HepG2 (cell line): ENCODE measurements around the gene GANC. TPM values are rescaled to one million over a fixed set of nuclear protein-coding genes. Genes with fewer than 3 reads are reported as not detected.

Source experiments
- BCL6 ChIP-seq: IDR thresholded peaks from 2 replicates; pipeline ENCODE4 v1.6.1; 2016; ENCODE audit warnings: missing genetic modification reagents, missing compliant biosample characterization
- FOXJ3 ChIP-seq: sonication (generic); formaldehyde crosslinking; IDR thresholded peaks from 2 replicates; pipeline ENCODE4 v1.4.0; 2020; ENCODE audit warnings: missing genetic modification reagents, mild to moderate bottlenecking, borderline replicate concordance
- HMGA1 ChIP-seq: sonication (generic); formaldehyde crosslinking; conservative IDR thresholded peaks from 2 replicates; pipeline ENCODE4 v1.4.0; 2020; ENCODE audit warnings: missing genetic modification reagents
- KAT7 ChIP-seq: IDR thresholded peaks from 2 replicates; pipeline ENCODE4 v1.6.1; 2018; ENCODE audit warnings: borderline replicate concordance, missing compliant biosample characterization
- KAT8 ChIP-seq: IDR thresholded peaks from 2 replicates; pipeline ENCODE4 v1.6.1; 2016; ENCODE audit warnings: missing genetic modification reagents, missing compliant biosample characterization
- NFYB ChIP-seq: sonication (generic); formaldehyde crosslinking; IDR thresholded peaks from 2 replicates; pipeline ENCODE4 v1.4.0; 2020; ENCODE audit warnings: missing genetic modification reagents
- SAP130 ChIP-seq: IDR thresholded peaks from 2 replicates; pipeline ENCODE4 v1.6.1; 2016; ENCODE audit warnings: low read depth
- TEAD2 ChIP-seq: sonication (generic); formaldehyde crosslinking; IDR thresholded peaks from 2 replicates; pipeline ENCODE4 v1.9.0; 2021; ENCODE audit warnings: missing genetic modification reagents
- ZHX1 ChIP-seq: sonication (generic); formaldehyde crosslinking; IDR thresholded peaks from 2 replicates; pipeline ENCODE4 v1.8.1; 2022; ENCODE audit warnings: low read depth, mild to moderate bottlenecking, missing genetic modification reagents
- ZNF136 ChIP-seq: sonication (generic); formaldehyde crosslinking; IDR thresholded peaks from 2 replicates; pipeline ENCODE4 v1.8.1; 2022; ENCODE audit warnings: low read depth, mild to moderate bottlenecking, moderate library complexity, missing genetic modification reagents
- ZNF329 ChIP-seq: sonication (generic); formaldehyde crosslinking; IDR thresholded peaks from 2 replicates; pipeline ENCODE4 v1.9.0; 2021; ENCODE audit warnings: low read depth, mild to moderate bottlenecking, missing genetic modification reagents
- ZNF362 ChIP-seq: sonication (generic); formaldehyde crosslinking; IDR thresholded peaks from 2 replicates; pipeline ENCODE4 v1.4.0; 2020; ENCODE audit warnings: missing genetic modification reagents, mild to moderate bottlenecking, borderline replicate concordance
- ZNF607 ChIP-seq: sonication (generic); formaldehyde crosslinking; IDR thresholded peaks from 2 replicates; pipeline ENCODE4 v1.5.1; 2020; ENCODE audit warnings: missing genetic modification reagents, mild to moderate bottlenecking, borderline replicate concordance
- ZNF747 ChIP-seq: sonication (generic); formaldehyde crosslinking; IDR thresholded peaks from 2 replicates; pipeline ENCODE4 v1.8.1; 2023; ENCODE audit warnings: missing genetic modification reagents, mild to moderate bottlenecking, borderline replicate concordance
- ZNF841 ChIP-seq: sonication (generic); formaldehyde crosslinking; IDR thresholded peaks from 2 replicates; pipeline ENCODE4 v1.8.1; 2023; ENCODE audit warnings: missing genetic modification reagents, borderline replicate concordance
- polyA plus RNA-seq, 8 experiments: library from polyadenylated mRNA; depleted of rRNA in 3 of 8; stranded (reverse) in 7 of 8; unstranded in 1 of 8; fragments of >200 nt; fragmentation: Illumina TruSeq in 4 of 8; extraction: Trizol in 4 of 8; gene quantifications; 2 replicates each; pipeline versions ENCODE4 v1.2.1 to v1.2.3, GENCODE V29; 2011 to 2016; ENCODE audit warnings: low read depth in 4 of 8, missing spikeins in 1 of 8, mixed read lengths in 1 of 8; ENCODE audit not compliant: insufficient read depth in 1 of 8
- total RNA-seq, 5 experiments: library from RNA; depleted of rRNA; stranded (reverse); fragments of >200 nt; fragmentation: Illumina TruSeq; extraction: Trizol; gene quantifications; 2 replicates each; pipeline ENCODE4 v1.2.3, GENCODE V29; 2016; ENCODE audit warnings: low read depth in 1 of 5
- TF ChIP-seq, protein P1 (sequence below): IDR thresholded peaks from 2 replicates; pipeline ENCODE4 v1.6.1; 2016
- TF ChIP-seq, protein P2 (sequence below): sonication (generic); formaldehyde crosslinking; IDR thresholded peaks from 2 replicates; pipeline ENCODE4 v1.4.0; 2020; ENCODE audit warnings: missing genetic modification reagents, borderline replicate concordance
- TF ChIP-seq, protein P3 (sequence below): sonication (generic); formaldehyde crosslinking; IDR thresholded peaks from 2 replicates; pipeline ENCODE4 v1.4.0; 2020; ENCODE audit warnings: missing genetic modification reagents

Gene GANC
- total and polyA plus RNA-seq, 2 of the 13 experiments (the other 11 are each of a cell fraction or from before 2014, with no cell fraction given), result 17.0 to 21.0 TPM

GRCh38 chr15:42392309-42393024, 119.5 kb downstream of the GANC start (continued):
- TF ChIP-seq, protein P1, sequence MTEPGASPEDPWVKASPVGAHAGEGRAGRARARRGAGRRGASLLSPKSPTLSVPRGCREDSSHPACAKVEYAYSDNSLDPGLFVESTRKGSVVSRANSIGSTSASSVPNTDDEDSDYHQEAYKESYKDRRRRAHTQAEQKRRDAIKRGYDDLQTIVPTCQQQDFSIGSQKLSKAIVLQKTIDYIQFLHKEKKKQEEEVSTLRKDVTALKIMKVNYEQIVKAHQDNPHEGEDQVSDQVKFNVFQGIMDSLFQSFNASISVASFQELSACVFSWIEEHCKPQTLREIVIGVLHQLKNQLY (CRISPR knock-in tag), result peak; percentile 84
- TF ChIP-seq ZNF841 (no peak), FOXJ3 (0 out of 2 replicates have a peak, but pooled peaks have one; percentile 0), ZNF136 (peak; percentile 82; the same call in 1 of the 2 replicates), ZHX1 (CRISPR knock-in tag) (0 out of 2 replicates have a peak, but pooled peaks have one; percentile 53), NFYB (CRISPR knock-in tag) (peak; percentile 73), KAT8 (CRISPR knock-in tag) (peak; percentile 85), BCL6 (peak; percentile 64), ZNF747 (CRISPR knock-in tag) (peak; percentile 80; the same call in 1 of the 2 replicates), ZNF362 (CRISPR knock-in tag) (no peak), ZNF329 (CRISPR knock-in tag) (peak; percentile 78; the same call in 1 of the 2 replicates), ZNF607 (CRISPR knock-in tag) (peak; percentile 26), TEAD2 (no peak), SAP130 (CRISPR knock-in tag) (peak; percentile 93), HMGA1 (CRISPR knock-in tag) (no peak), KAT7 (CRISPR knock-in tag) (0 out of 2 replicates have a peak, but pooled peaks have one; percentile 28)
- TF ChIP-seq, protein P2, sequence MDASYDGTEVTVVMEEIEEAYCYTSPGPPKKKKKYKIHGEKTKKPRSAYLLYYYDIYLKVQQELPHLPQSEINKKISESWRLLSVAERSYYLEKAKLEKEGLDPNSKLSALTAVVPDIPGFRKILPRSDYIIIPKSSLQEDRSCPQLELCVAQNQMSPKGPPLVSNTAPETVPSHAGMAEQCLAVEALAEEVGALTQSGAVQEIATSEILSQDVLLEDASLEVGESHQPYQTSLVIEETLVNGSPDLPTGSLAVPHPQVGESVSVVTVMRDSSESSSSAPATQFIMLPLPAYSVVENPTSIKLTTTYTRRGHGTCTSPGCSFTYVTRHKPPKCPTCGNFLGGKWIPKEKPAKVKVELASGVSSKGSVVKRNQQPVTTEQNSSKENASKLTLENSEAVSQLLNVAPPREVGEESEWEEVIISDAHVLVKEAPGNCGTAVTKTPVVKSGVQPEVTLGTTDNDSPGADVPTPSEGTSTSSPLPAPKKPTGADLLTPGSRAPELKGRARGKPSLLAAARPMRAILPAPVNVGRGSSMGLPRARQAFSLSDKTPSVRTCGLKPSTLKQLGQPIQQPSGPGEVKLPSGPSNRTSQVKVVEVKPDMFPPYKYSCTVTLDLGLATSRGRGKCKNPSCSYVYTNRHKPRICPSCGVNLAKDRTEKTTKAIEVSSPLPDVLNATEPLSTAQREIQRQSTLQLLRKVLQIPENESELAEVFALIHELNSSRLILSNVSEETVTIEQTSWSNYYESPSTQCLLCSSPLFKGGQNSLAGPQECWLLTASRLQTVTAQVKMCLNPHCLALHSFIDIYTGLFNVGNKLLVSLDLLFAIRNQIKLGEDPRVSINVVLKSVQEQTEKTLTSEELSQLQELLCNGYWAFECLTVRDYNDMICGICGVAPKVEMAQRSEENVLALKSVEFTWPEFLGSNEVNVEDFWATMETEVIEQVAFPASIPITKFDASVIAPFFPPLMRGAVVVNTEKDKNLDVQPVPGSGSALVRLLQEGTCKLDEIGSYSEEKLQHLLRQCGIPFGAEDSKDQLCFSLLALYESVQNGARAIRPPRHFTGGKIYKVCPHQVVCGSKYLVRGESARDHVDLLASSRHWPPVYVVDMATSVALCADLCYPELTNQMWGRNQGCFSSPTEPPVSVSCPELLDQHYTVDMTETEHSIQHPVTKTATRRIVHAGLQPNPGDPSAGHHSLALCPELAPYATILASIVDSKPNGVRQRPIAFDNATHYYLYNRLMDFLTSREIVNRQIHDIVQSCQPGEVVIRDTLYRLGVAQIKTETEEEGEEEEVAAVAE, result peak; percentile 49
- TF ChIP-seq, protein P3, sequence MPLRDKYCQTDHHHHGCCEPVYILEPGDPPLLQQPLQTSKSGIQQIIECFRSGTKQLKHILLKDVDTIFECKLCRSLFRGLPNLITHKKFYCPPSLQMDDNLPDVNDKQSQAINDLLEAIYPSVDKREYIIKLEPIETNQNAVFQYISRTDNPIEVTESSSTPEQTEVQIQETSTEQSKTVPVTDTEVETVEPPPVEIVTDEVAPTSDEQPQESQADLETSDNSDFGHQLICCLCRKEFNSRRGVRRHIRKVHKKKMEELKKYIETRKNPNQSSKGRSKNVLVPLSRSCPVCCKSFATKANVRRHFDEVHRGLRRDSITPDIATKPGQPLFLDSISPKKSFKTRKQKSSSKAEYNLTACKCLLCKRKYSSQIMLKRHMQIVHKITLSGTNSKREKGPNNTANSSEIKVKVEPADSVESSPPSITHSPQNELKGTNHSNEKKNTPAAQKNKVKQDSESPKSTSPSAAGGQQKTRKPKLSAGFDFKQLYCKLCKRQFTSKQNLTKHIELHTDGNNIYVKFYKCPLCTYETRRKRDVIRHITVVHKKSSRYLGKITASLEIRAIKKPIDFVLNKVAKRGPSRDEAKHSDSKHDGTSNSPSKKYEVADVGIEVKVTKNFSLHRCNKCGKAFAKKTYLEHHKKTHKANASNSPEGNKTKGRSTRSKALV (CRISPR knock-in tag), result 0 out of 2 replicates have a peak, but pooled peaks have one; percentile 18
